ENCODE results near the gene BCAN. TPM values are rescaled to one million over a fixed set of nuclear protein-coding genes. Genes with fewer than 3 reads are reported as not detected.

The BCAN gene
- total RNA-seq, 1 donor from 2014 or later: not detected

GRCh38 chr1:156658945-156659574 is 17.1 kb downstream of the BCAN start:
- intact Hi-C loops (cut with micrococcal nuclease): no loop called here

- intact Hi-C loops (cut with micrococcal nuclease): no loop called here
These were observed 17.7 kb downstream of the BCAN start for GRCh38 chr1:156659661-156659987.

- intact Hi-C loops (cut with micrococcal nuclease): loop anchor here (1.0 to 5.0 kb wide), 6 partner anchors 18 to 378 kb away; partner anchors contain the start of genes SMG5 and TMEM79
These were observed 18.3 kb downstream of the BCAN start for GRCh38 chr1:156659988-156660751.

GRCh38 chr1:156660752-156661112 is 18.8 kb downstream of the BCAN start:
- intact Hi-C loops (cut with micrococcal nuclease): loop anchor here (1.0 to 5.0 kb wide), 6 partner anchors 18 to 378 kb away; partner anchors contain the start of genes SMG5 and TMEM79

GRCh38 chr1:156662005-156662799 is 20.3 kb downstream of the BCAN start:
- intact Hi-C loops (cut with micrococcal nuclease): loop anchor here (5.0 kb wide), 1 partner anchor 380 kb away; the partner anchor contains the start of genes SMG5 and TMEM79

GRCh38 chr1:156662800-156663055 is 20.8 kb downstream of the BCAN start:
- intact Hi-C loops (cut with micrococcal nuclease): loop anchor here (5.0 kb wide), 1 partner anchor 380 kb away; the partner anchor contains the start of genes SMG5 and TMEM79

GRCh38 chr1:156663178-156663577 is 21.3 kb downstream of the BCAN start:
- intact Hi-C loops (cut with micrococcal nuclease): loop anchor here (5.0 kb wide), 1 partner anchor 381 kb away; the partner anchor contains the start of genes SMG5 and TMEM79

GRCh38 chr1:156664046-156664766 is 22.3 kb downstream of the BCAN start:
- intact Hi-C loops (cut with micrococcal nuclease): loop anchor here (5.0 kb wide), 1 partner anchor 382 kb away; the partner anchor contains the start of genes SMG5 and TMEM79

GRCh38 chr1:156664767-156665411 is 23.0 kb downstream of the BCAN start:
- intact Hi-C loops (cut with micrococcal nuclease): loop anchor here (5.0 kb wide), 1 partner anchor 383 kb away; the partner anchor contains the start of genes SMG5 and TMEM79

GRCh38 chr1:156665539-156665938 is 23.6 kb downstream of the BCAN start:
- intact Hi-C loops (cut with micrococcal nuclease): no loop called here

GRCh38 chr1:156666862-156667609 is 25.1 kb downstream of the BCAN start:
- intact Hi-C loops (cut with micrococcal nuclease): no loop called here

GRCh38 chr1:156667610-156667967 is 25.7 kb downstream of the BCAN start:
- intact Hi-C loops (cut with micrococcal nuclease): no loop called here

- intact Hi-C loops (cut with micrococcal nuclease): no loop called here
These were observed 26.2 kb downstream of the BCAN start for GRCh38 chr1:156667968-156668709.

- intact Hi-C loops (cut with micrococcal nuclease): no loop called here
These were observed 27.1 kb downstream of the BCAN start for GRCh38 chr1:156668801-156669637.

GRCh38 chr1:156669794-156670193 is 27.9 kb downstream of the BCAN start:
- intact Hi-C loops (cut with micrococcal nuclease): no loop called here

GRCh38 chr1:156670359-156670758 is 28.4 kb downstream of the BCAN start:
- intact Hi-C loops (cut with micrococcal nuclease): no loop called here

GRCh38 chr1:156670791-156671190 is 28.9 kb downstream of the BCAN start:
- intact Hi-C loops (cut with micrococcal nuclease): no loop called here

- intact Hi-C loops (cut with micrococcal nuclease): no loop called here
These were observed 29.9 kb downstream of the BCAN start for GRCh38 chr1:156671804-156672203.
